H1 (cell line): ENCODE data around the gene NR2F1-AS1. TPM values are rescaled to one million over a fixed set of nuclear protein-coding genes. Genes with fewer than 3 reads are reported as not detected.

Source experiments
- CTCF ChIA-PET: fragments of 300-600 bp; sonication (Branson Sonifier 250); formaldehyde crosslinking; loops from one replicate; lab custom pipeline; 2021; ENCODE audit not compliant: partially characterized antibody; lab: Charles Lee
- POLR2A ChIA-PET: fragments of 300-600 bp; sonication (Branson Sonifier 250); formaldehyde crosslinking; loops from one replicate; lab custom pipeline; 2021; ENCODE audit warnings: inconsistent platforms; ENCODE audit not compliant: partially characterized antibody; lab: Charles Lee
- DNase-seq, 2 experiments: peaks; one replicate each; pipeline versions ENCODE4 v3.0.0 to v3.0.0-alpha.2; 2010 to 2022; ENCODE audit warnings: low spot score in 2 of 2, low read depth in 1 of 2, mixed read lengths in 1 of 2
- FAIRE-seq: peaks from 2 replicates; lab custom pipeline; 2011; peaks lifted over from hg19 to GRCh38; lab: Jason Lieb, UNC
- H2AFZ ChIP-seq: 2 replicates; pipeline ENCODE4 v1.8.1; 2012; ENCODE audit warnings: low read length, inconsistent platforms
- H2AK5ac ChIP-seq: 2 replicates; pipeline ENCODE4 v1.6.1; 2013; ENCODE audit warnings: low read depth, low read length
- H2BK120ac ChIP-seq: replicated peaks from 2 replicates; pipeline ENCODE3; 2013; ENCODE audit warnings: low read depth, low read length, inconsistent platforms
- H2BK12ac ChIP-seq: 2 replicates; pipeline ENCODE4 v1.6.1; 2013; ENCODE audit warnings: low read depth, low read length
- H2BK15ac ChIP-seq: 2 replicates; pipeline ENCODE4 v1.6.1; 2013; ENCODE audit warnings: low read length
- H2BK20ac ChIP-seq: 2 replicates; pipeline ENCODE4 v1.6.1; 2013; ENCODE audit warnings: low read length
- H2BK5ac ChIP-seq: 2 replicates; pipeline ENCODE4 v1.6.1; 2013; ENCODE audit warnings: low read depth, low read length
- H3K14ac ChIP-seq: 2 replicates; pipeline ENCODE4 v1.6.1; 2013; ENCODE audit warnings: inconsistent platforms; ENCODE audit not compliant: insufficient read length
- H3K18ac ChIP-seq: 2 replicates; pipeline ENCODE4 v1.6.1; 2013; ENCODE audit warnings: low read length; ENCODE audit errors: extremely low read depth
- H3K23ac ChIP-seq: 2 replicates; pipeline ENCODE4 v1.6.1; 2013; ENCODE audit warnings: inconsistent platforms; ENCODE audit not compliant: insufficient read length
- H3K23me2 ChIP-seq: 2 replicates; pipeline ENCODE4 v1.6.1; 2013; ENCODE audit warnings: low read depth, low read length
- H3K27ac ChIP-seq: 2 replicates; pipeline ENCODE4 v1.6.1; 2011; ENCODE audit warnings: low read depth, low read length, inconsistent platforms
- H3K27me3 ChIP-seq, 4 experiments: replicated peaks in 1 of 4; 1 replicate in 1 of 4; 2 replicates in 3 of 4; pipeline versions ENCODE4 v1.6.1 to v1.8.1; 2011 to 2013; ENCODE audit warnings: low read length in 3 of 4, mild to moderate bottlenecking in 3 of 4, inconsistent platforms in 2 of 4, mixed read lengths in 2 of 4, moderate library complexity in 1 of 4; ENCODE audit not compliant: control insufficient read depth in 3 of 4, insufficient read depth in 3 of 4; ENCODE audit errors: extremely low read depth in 1 of 4
- H3K36me3 ChIP-seq, 4 experiments: 2 replicates each; pipeline versions ENCODE4 v1.6.1 to v1.8.1; 2011 to 2013; ENCODE audit warnings: mild to moderate bottlenecking in 4 of 4, low read length in 3 of 4, moderate library complexity in 2 of 4, control low read depth in 1 of 4, inconsistent platforms in 1 of 4; ENCODE audit not compliant: insufficient read depth in 4 of 4, control insufficient read depth in 2 of 4
- H3K4ac ChIP-seq: replicated peaks from 2 replicates; pipeline ENCODE3; 2013; ENCODE audit warnings: low read length, low read depth, mixed read lengths, inconsistent platforms; ENCODE audit not compliant: insufficient read length
- H3K4me1 ChIP-seq, 4 experiments: replicated peaks in 1 of 4; 1 replicate in 1 of 4; 2 replicates in 3 of 4; pipeline versions ENCODE4 v1.6.1 to v1.8.1; 2011 to 2013; ENCODE audit warnings: low read length in 3 of 4, inconsistent platforms in 2 of 4, mixed read lengths in 1 of 4; ENCODE audit not compliant: insufficient read depth in 4 of 4, control insufficient read depth in 3 of 4
- H3K4me2 ChIP-seq, 2 experiments: 2 replicates each; pipeline versions ENCODE4 v1.6.1 to v1.8.1; 2011 to 2013; ENCODE audit warnings: low read depth in 2 of 2, low read length in 2 of 2, control low read depth in 1 of 2, inconsistent platforms in 1 of 2, mild to moderate bottlenecking in 1 of 2; ENCODE audit not compliant: insufficient read depth in 1 of 2
- H3K4me3 ChIP-seq, 4 experiments: fragments of 200-600, 300-600 bp in 1 of 4; sonication (generic), shearing (Covaris generic), sonication (Bioruptor Twin) in 1 of 4; 2 replicates each; pipeline versions ENCODE4 v1.5.1 to v1.8.1; 2011 to 2016; ENCODE audit warnings: low read length in 4 of 4, low read depth in 3 of 4, control low read depth in 2 of 4, inconsistent platforms in 2 of 4, mild to moderate bottlenecking in 2 of 4, mixed read lengths in 1 of 4, moderate library complexity in 1 of 4; ENCODE audit not compliant: insufficient read depth in 2 of 4; ENCODE audit errors: extremely low read depth in 1 of 4
- H3K56ac ChIP-seq: replicated peaks from 2 replicates; pipeline ENCODE3; 2013; ENCODE audit warnings: low read depth, mild to moderate bottlenecking, mixed read lengths, low read length, inconsistent platforms; ENCODE audit not compliant: insufficient read length
- H3K79me1 ChIP-seq: 2 replicates; pipeline ENCODE4 v1.6.1; 2013; ENCODE audit warnings: low read depth, low read length, control low read depth
- H3K79me2 ChIP-seq, 2 experiments: 2 replicates each; pipeline versions ENCODE4 v1.6.1 to v1.8.1; 2012 to 2013; ENCODE audit warnings: low read length in 2 of 2, mild to moderate bottlenecking in 2 of 2, inconsistent platforms in 1 of 2; ENCODE audit not compliant: insufficient read depth in 2 of 2, control insufficient read depth in 1 of 2
- H3K9ac ChIP-seq, 4 experiments: replicated peaks in 1 of 4; 1 replicate in 1 of 4; 2 replicates in 3 of 4; pipeline versions ENCODE4 v1.6.1 to v1.8.1; 2011 to 2013; ENCODE audit warnings: low read depth in 3 of 4, low read length in 3 of 4, control low read depth in 2 of 4, mild to moderate bottlenecking in 2 of 4, moderate library complexity in 2 of 4, inconsistent platforms in 1 of 4; ENCODE audit errors: extremely low read depth in 1 of 4
- H3K9me3 ChIP-seq, 2 experiments: 2 replicates each; pipeline versions ENCODE4 v1.6.1 to v1.8.1; 2012 to 2013; ENCODE audit warnings: mild to moderate bottlenecking in 2 of 2, moderate library complexity in 2 of 2, control low read depth in 1 of 2, inconsistent platforms in 1 of 2, low read depth in 1 of 2, low read length in 1 of 2, mixed read lengths in 1 of 2; ENCODE audit not compliant: insufficient read depth in 2 of 2
- H4K20me1 ChIP-seq, 2 experiments: replicated peaks in 1 of 2; 2 replicates each; pipeline versions ENCODE3 to v1.8.1; 2011 to 2013; ENCODE audit warnings: inconsistent platforms in 2 of 2, low read length in 2 of 2, mild to moderate bottlenecking in 1 of 2; ENCODE audit not compliant: insufficient read depth in 2 of 2, control insufficient read depth in 1 of 2
- H4K5ac ChIP-seq: 2 replicates; pipeline ENCODE4 v1.6.1; 2013; ENCODE audit warnings: low read length, low read depth, mixed read lengths, inconsistent platforms; ENCODE audit not compliant: insufficient read length
- H4K8ac ChIP-seq: 2 replicates; pipeline ENCODE4 v1.8.0; 2013; ENCODE audit warnings: mild to moderate bottlenecking, moderate library complexity, low read length, inconsistent platforms; ENCODE audit not compliant: insufficient read depth; ENCODE audit errors: extremely low read depth
- H4K91ac ChIP-seq: replicated peaks from 2 replicates; pipeline ENCODE3; 2013; ENCODE audit warnings: low read length, mixed read lengths, inconsistent platforms; ENCODE audit not compliant: insufficient read length
- RXRA ChIP-seq: IDR thresholded peaks from 2 replicates; pipeline ENCODE4 v1.6.1; 2011; ENCODE audit warnings: low read depth, mild to moderate bottlenecking, low read length, moderate library complexity; ENCODE audit not compliant: insufficient read depth
- polyA plus RNA-seq, 7 experiments: library from polyadenylated mRNA; depleted of rRNA in 3 of 7; stranded (reverse) in 5 of 7; unstranded in 2 of 7; fragments of >200 nt in 5 of 7; fragments of 200-250 nt in 2 of 7; gene quantifications; 1 replicate in 5 of 7; 2 replicates in 1 of 7; 4 replicates in 1 of 7; pipeline versions ENCODE4 v1.2.1 to v1.2.3, GENCODE V29; 2011 to 2013; ENCODE audit warnings: missing spikeins in 2 of 7, mixed read lengths in 2 of 7
- total RNA-seq: library from RNA; stranded (reverse); fragmentation: NEBNext Ultra II Directional; extraction: Animal tissue kit (Norgen Biotek cat#: 25700); gene quantifications from 2 replicates; pipeline ENCODE4 v1.2.1, GENCODE V29; 2021

Gene NR2F1-AS1
- total and polyA plus RNA-seq, 2 of the 8 experiments (the other 6 are each of a cell fraction or from before 2014, with no cell fraction given) = 1.6 to 5.6 TPM

- Histone ChIP-seq H4K91ac (no peak overlapping the region), H3K4ac (no peak overlapping the region), H2AK5ac (no peak overlapping the region), H2BK20ac (no peak overlapping the region), H3K56ac (no peak overlapping the region), H2BK5ac (no peak overlapping the region), H2AFZ (no peak overlapping the region), H3K4me3 (no peak overlapping the region), H3K23ac (no peak overlapping the region), H4K8ac (no peak overlapping the region), H2BK15ac (no peak overlapping the region), H3K79me1 (no peaks in the 10 kb centered on the region), H2BK12ac (no peak overlapping the region), H4K20me1 (no peaks in the 10 kb centered on the region), H3K27me3 (no peaks in the 10 kb centered on the region), H4K5ac (no peak overlapping the region), H3K27ac (no peak overlapping the region), H3K79me2 (no peaks in the 10 kb centered on the region), H3K36me3 (no peaks in the 10 kb centered on the region), H3K9ac (no peak overlapping the region), H3K4me1 (peaks cover 0 to 8% (median 5%) of the 10 kb centered on the region in 4 experiments; a peak in 3 of 7 replicates), H3K23me2 (no peaks in the 10 kb centered on the region; the same call in 1 of the 2 replicates), H3K18ac (no peak overlapping the region), H3K14ac (no peak overlapping the region), H3K4me2 (no peak overlapping the region), H2BK120ac (no peak overlapping the region), H3K9me3 (no peaks in the 10 kb centered on the region)
- CTCF ChIA-PET = interaction anchor here (1.2 kb wide), 1 partner anchor 10 kb away, joined by 3 read pairs; no protein-coding TSS in a partner anchor
- POLR2A ChIA-PET = no interaction called here
- DNase-seq (no peak), FAIRE-seq (no peak)
- TF ChIP-seq RXRA = no peak
These were observed 171.3 kb downstream of the NR2F1-AS1 start for GRCh38 chr5:93409691-93410090.
